NCI-H128 (cell line): ENCODE measurements around the gene IFNA1.
"Not testable (repeated sequence)": the region's sequence is repeated elsewhere in the genome, so short reads cannot be mapped to it uniquely, and the experiment has no call there.

Experiments used
- DNase-seq: peaks from one replicate; lab custom pipeline; 2025; ENCODE audit not compliant: unreplicated experiment; lab: John Stamatoyannopoulos, UW

IFNA1 gene

DNA sequence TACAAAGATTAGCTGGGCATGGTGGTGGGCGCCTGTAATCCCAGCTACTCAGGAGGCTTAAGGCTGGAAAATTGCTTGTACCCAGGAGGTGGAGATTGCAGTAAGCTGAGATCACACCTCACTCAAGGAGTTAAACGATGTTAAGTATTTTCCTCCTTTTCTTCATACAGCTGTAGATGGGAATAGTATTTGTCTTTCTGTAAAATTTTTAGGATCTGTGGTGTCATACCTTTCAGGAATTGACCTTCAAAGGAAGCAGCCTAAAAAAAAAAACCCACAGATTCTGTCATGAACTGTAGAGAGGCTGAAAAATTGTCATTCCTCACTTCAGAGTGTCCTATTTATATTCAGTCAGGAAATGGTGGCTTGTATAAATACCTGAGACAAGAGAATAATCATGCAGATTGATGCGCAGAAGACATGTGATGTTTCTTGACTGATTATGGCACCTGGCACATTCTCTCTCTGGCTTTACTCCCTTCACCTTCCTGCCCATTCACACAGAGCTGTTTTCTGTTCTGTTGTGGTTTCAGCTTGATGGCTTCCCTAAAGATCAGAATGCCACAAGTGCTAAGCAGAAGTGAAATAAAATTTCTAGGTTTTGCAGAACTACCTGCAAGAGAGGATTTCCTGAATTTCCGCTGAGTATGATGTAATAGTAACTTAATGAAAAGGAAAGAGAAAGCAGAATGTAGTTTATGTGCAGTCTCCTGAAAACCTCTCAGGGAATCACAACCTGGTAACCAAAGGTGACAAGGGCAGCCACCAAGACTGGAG is 3.8 kb downstream of the IFNA1 start:
- DNase-seq: no peak

DNA sequence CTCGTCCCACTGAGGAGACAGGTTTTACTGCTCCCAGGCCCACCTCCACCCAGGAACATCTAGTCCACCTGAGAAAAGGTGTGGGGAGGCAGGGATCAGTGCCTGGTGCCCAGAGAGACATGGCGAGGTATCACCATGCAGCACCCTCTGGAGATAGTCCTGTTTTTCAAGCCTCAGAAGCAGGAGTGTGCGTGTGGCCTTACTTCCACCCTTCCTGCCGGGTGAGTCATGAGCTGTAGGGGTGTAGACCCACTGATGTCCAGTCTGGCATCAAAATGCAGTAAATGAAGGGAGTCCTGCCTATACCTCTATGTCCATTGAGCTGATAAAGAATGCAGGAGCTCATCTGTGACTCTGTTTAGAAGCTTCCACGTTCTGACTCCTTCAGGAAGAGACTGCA is 9.1 kb downstream of the IFNA1 start:
- DNase-seq: not testable (repeated sequence)

DNA sequence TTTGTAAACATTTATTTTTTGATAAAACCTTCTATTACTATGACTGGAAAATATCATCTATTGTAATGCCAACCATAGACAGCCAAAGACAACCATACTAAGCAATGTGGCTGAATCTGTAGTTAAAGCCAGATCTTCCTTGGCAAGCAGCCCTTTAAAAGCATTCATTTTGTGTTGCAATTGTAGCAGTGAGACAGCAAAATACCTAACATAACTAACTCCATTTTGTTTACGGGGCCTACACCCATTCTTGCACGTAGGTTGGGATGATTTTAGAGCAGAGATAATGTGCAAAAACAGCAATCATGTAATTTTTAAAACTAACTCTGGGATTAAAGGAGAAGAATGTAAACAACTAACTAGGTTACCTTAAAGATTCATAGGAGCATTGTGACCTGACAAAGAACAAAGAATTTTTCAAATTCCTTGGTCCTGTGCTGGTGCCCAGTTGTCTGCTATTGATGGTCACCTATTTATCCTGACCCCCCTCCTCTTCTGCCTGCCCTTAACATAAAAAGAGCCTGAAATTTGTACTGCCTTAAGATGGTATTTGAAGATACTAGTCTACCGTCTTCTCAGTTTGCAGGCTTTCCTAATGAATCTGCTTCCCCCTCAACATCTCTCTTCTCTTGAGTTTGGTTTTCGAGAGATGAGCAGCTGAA is 10.6 kb downstream of the IFNA1 start:
- no peak for DNase-seq

DNA sequence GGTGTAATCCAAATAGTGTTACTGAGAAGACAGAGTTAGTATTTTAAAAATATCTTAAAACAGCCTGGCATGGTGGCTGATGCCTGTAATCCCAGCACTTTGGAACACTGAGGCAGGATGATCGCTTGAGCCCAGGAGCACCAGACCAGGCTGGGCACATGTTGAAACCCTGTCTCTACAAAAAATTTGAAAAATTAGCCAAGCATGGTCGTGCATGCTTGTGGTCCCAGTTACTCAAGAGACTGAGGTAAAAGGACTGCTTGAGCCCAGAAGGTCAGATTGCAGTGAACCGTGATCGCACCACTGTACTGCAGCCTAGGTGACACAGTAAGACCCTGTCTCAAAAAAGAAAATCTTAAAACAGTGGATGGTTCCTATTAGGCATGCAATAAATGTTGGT is 12.4 kb downstream of the IFNA1 start:
- no peak for DNase-seq

DNA sequence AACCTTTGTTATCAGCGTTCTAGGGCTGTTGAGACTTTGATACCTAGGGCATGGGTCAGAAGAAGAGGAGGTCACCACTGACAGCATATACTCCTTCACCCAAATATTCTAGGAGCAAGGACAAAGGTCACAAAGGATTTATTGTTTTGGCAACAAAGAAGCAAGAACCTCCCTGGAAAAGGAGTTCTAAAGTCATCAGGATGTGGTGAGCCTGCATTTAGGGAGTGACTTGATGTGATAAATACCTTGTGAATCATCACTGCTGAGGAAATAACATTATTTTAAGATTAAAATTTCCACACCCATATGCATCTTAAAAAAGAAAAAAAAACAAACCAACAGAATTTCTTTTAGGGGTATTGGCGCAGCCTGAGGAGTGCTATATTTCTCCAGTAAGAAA is 13.9 kb downstream of the IFNA1 start:
- DNase-seq: no peak

DNA sequence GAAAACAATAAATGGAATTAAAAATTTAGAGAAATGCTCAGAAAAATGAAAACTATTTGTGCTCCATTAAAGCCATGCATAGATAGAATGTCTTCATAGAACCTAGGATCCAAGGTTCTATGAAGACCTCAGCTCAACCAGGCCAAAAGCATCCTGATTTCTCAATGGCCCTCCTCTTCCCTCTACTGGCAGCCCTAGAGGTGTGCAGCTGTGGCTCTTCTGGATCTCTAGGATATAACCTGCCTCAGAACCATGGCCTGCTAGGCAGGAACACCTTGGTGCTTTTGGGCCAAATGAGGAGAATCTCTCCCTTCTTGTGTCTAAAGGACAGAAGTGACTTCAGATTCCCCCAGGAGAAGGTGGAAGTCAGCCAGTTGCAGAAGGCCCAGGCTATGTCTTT is 15.1 kb downstream of the IFNA1 start:
- DNase-seq: no peak

DNA sequence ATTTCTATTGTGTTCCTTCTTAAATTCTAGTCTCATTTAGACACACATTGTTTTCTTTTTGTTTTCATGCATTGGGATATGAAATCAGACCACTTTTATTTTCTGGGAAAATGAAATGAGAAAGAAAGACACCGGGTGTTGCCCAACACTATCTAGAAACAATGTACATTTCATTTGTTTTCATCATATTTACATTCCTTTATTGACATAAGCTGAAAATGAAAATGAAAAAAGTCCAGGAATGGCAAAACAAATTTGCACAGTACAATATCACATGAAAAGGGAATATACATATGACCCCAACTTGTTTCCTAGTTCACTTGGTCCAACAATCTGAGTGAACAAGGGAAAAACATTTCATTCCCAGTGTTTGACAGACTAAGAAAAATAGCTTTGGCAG is 21.1 kb downstream of the IFNA1 start:
- no peak for DNase-seq

DNA sequence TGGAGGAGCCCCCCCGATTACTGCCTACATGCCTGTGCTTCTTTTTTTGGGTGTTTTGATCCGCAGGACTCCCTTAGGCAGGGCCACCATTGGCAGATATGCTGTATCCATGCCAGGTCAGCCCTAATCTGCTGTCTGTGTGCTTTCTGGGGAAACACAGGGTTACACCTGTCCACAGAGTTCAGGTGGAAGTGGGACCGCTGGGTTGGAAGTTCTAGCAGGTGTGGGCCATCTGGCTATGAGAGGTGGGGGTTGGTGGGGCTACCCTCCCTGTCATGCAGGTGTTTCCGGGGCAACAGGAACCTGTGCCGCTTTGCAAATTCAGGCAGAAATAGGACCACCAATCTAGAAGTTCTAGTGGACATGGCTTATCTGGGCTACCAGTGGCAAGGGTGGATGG is 24.9 kb downstream of the IFNA1 start:
- no peak for DNase-seq

DNA sequence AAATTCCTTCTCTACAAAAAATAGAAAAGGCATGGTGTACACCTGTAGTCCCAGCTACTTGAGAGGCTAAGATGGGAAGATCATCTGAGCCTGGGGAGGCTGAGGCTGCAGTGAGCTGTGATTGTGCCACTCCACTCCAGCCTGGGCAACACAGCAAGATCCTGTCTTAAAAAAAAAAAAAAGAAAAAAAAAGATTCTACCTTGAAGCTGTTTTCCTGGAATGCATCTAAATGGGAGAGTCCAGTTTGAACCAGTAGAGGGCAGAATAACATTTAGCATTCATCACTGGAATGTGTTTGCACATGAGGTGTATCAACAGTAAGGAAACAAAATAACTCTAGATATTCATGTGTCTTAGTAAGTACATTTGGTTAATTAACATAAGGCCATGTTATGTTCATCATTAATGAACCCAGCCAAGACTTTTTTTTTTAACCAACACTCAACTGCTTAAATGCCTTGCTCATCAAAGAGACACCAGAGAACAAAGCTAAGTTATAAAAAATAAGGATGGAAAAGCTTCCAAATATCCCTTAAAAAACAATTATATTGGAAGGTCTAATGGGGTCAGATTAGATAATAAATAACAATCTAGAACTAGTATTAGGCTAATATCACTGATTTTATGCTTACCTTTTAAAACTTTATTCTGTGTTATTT is 25.8 kb downstream of the IFNA1 start:
- DNase-seq: no peak

DNA sequence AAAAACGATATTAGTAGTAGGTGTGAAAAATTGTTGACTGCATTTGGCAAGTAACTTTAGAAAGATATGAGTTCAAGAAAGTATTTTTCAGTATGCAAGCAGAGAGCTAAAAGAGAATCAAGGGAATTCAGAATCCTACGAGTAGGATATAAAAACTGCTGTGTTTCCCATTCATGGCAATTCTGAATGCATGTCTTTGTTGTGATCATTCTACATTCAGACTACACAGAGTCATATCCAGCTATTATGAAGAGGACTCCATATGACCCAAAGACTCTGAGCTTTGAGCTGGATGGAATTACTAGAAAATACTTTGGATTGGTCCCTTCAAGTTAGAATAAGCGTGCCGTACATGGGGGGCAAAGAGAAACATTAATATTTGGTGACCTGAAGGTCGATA is 29.9 kb downstream of the IFNA1 start:
- no peak for DNase-seq

DNA sequence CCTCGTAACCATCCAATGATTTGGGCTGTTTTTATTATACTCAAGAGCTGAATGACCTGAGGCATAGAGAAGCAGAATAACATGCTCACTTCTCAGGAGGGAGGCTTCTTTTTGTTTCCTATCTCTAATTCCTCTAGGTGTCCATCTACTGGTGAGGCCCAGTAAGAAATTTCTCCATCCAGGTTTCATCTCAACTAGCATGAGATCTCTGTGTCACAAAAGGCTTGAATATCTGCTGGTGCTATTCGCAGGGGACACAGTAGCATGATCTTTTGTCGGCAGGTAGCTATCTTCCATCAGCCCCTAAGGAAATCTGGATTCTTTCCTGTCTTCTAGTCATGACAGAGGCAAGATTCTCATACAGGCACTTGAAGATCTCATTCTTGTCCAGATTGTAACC is 33.0 kb downstream of the IFNA1 start:
- DNase-seq: no peak

DNA sequence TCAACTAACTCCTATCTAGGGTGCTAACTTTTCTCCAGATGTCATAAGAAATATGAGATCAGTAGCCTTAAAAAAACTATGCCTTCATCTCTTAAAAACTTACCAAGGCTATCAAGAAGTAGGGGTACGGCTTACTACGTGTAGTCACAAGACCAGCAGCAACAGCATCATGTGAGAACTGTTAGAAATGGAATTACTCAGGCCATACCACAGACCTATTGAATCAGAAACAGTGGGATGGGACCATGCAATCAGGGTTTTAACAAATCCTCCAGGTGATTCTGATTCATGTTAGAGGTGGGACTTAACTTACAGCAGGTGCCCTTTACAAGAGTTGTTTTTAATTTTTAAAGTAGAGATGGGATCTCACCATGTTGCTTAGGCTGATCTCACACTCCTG is 37.2 kb downstream of the IFNA1 start:
- DNase-seq: no peak

DNA sequence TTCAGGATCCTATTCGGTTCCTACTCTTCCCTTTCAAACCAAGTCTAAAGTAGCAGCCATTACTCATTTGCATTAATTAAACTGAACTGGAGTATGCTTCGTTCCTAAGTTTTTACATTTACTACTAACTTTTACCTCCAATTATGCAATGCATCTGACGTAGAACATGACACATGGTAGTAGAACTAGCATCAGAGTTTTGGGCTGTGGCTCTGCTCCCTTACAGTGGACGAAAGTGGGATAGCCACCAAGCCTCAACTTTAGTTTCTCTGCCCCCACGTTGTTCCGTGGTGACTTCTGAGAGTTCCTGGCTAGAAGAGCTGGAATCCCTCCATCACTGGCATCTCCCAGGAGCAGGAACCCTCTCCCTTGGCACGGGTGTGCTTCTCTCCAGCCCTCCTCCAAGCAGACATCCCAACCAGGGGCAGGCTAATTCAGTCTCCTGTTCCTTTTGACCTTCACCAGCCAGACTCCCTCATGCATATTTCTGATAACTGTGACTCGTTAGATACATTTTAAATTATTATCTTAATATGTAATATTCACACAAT is 39.0 kb downstream of the IFNA1 start:
- DNase-seq: no peak

DNA sequence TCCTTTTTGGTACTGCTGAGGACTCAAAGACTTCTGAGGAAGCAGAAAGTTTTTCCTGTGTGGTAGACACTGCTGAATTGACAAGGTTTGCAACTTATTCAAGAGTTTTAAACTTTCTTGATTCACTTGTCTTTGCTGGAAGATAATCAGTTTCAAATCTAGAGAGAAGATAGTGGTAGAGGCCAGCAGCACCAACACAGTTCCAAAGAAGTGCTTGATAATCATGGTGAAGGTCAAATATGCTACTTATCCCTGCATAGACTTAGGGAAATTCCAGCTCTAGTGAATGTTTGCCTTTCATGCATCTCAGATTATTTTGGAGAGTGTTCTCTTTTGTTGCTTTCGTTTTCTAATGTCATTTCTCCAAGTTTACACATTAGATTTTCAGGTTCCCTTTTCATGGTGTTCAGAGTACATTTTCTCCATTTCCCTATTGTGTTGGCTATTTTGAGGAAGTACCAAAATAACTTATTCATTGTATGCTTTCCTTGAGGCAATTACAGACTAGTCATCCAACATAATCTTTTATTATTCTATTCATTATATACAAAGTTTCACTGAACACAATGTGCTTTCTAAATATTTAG is 41.3 kb downstream of the IFNA1 start:
- no peak for DNase-seq

DNA sequence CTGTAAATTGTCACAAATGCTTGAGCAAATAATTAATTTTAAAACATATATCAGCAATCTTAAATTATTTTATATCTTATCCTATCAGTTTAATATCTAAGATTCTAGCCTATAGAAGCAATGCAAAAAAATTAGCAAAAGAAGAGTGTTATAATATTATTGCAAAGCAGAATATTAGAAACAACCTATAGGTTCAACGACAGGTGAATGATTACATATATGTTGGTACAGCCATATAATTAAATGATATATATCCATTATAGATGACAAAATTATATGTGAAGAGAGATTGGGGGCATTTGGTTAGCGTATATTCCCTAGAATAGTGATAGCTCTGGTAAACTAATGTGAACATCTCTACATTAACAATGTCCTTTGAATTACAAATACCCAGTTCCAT is 42.0 kb downstream of the IFNA1 start, which contains the start of gene IFNE:
Gene IFNE, minus strand, starts transcription at position 101 of the 400 bp plus-strand sequence. CDS start 619 bp downstream, outside the sequence.
- DNase-seq: no peak
